ENCODE results near the gene TKT. TPM values are rescaled to one million over a fixed set of nuclear protein-coding genes. Genes with fewer than 3 reads are reported as not detected.

The TKT gene
- total and polyA plus RNA-seq, 2 of the 13 experiments (the other 11 are each of a cell fraction or from before 2014, with no cell fraction given): 150 to 238 TPM

DNA sequence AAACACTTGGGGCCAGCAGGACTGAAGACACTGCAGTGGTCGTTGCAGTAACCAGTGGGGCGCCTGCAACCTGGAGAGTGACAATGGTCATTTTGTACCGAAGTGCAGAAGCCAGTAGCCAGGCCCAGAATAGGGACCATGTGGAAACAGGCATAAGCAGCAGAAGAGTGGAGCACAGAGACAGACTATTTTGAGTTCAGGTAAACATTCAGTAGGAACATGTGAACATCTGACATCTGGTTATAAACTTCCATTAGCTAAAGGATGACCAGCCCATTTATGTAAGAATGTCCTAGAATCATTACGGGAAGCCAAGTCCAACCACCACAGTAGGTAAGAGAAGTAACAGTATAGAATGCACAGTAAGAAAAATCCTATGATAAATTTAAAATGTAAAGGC is 32.4 kb upstream of the TKT start:
- H3K4me1 ChIP-seq (ENCODE audit: insufficient read depth, low read length): no peaks in the 10 kb centered on the region
- in situ Hi-C loops (cut with HindIII; ENCODE audit: extremely low pct_ligation_motif_present, low pct_unique_long_range_greater_than_20kb) (no loop called here), intact Hi-C loops (cut with micrococcal nuclease; ENCODE audit: unreplicated experiment) (no loop called here)
- no peaks in the 10 kb centered on the region for H3K9me3 ChIP-seq (ENCODE audit: low read length)
- no peak overlapping the region for H3K4me2 ChIP-seq (ENCODE audit: low read depth, low read length)
- no peak overlapping the region for H3K27ac ChIP-seq (ENCODE audit: extremely low read length, insufficient read depth, low read length)
- no TSS peak for BruUV-seq (replicated peaks)
- DNase-seq (ENCODE audit: low spot score) (no peak), FAIRE-seq (no peak), ATAC-seq (no peak)
- no peak overlapping the region for H2AFZ ChIP-seq (ENCODE audit: low read length)
- no peaks in the 10 kb centered on the region for H4K20me1 ChIP-seq (ENCODE audit: insufficient read depth, low read length)
- H3K79me2 ChIP-seq (ENCODE audit: insufficient read depth, low read length): no peaks in the 10 kb centered on the region
- no peak overlapping the region for H3K4me3 ChIP-seq (replicated peaks in 1 of 3; ENCODE audit: insufficient read depth in 1 of 3, low read depth in 2 of 3, low read length in 3 of 3)
- ChIA-PET POLR2A (interaction anchor here (0.9 kb wide), 1 partner anchor 18 kb away, joined by 4 read pairs; no protein-coding TSS in a partner anchor), CTCF (ENCODE audit: low intra/inter-chr PET ratio, low total read pairs) (no interaction called here)
- peaks cover 17 to 65% of the 10 kb centered on the region in 2 experiments for H3K36me3 ChIP-seq (replicated peaks in 1 of 2; ENCODE audit: control insufficient read depth in 1 of 2, insufficient read depth in 2 of 2, low read length in 2 of 2)
- H3K9ac ChIP-seq (ENCODE audit: insufficient read depth, low read depth, low read length): no peak overlapping the region
- H3K27me3 ChIP-seq (ENCODE audit: control insufficient read depth in 1 of 2, insufficient read depth in 2 of 2, low read length in 2 of 2): no peaks in the 10 kb centered on the region
- 97% methylated on average over 4 of the region's 4 CpGs for whole genome bisulfite sequencing (ENCODE audit: low lambda C conversion rate)
- TF ChIP-seq ZNF225 (CRISPR knock-in tag; IDR thresholded peaks at IDR 0.05): no peak
- TF ChIP-seq MIER2 (CRISPR knock-in tag; IDR thresholded peaks at IDR 0.05): no peak
- TF ChIP-seq ZNF17 (CRISPR knock-in tag; IDR thresholded peaks at IDR 0.05): no peak
- TF ChIP-seq, protein P1, sequence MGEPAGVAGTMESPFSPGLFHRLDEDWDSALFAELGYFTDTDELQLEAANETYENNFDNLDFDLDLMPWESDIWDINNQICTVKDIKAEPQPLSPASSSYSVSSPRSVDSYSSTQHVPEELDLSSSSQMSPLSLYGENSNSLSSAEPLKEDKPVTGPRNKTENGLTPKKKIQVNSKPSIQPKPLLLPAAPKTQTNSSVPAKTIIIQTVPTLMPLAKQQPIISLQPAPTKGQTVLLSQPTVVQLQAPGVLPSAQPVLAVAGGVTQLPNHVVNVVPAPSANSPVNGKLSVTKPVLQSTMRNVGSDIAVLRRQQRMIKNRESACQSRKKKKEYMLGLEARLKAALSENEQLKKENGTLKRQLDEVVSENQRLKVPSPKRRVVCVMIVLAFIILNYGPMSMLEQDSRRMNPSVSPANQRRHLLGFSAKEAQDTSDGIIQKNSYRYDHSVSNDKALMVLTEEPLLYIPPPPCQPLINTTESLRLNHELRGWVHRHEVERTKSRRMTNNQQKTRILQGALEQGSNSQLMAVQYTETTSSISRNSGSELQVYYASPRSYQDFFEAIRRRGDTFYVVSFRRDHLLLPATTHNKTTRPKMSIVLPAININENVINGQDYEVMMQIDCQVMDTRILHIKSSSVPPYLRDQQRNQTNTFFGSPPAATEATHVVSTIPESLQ (CRISPR knock-in tag; conservative IDR thresholded peaks at IDR 0.05): no peak
- TF ChIP-seq, protein P2, sequence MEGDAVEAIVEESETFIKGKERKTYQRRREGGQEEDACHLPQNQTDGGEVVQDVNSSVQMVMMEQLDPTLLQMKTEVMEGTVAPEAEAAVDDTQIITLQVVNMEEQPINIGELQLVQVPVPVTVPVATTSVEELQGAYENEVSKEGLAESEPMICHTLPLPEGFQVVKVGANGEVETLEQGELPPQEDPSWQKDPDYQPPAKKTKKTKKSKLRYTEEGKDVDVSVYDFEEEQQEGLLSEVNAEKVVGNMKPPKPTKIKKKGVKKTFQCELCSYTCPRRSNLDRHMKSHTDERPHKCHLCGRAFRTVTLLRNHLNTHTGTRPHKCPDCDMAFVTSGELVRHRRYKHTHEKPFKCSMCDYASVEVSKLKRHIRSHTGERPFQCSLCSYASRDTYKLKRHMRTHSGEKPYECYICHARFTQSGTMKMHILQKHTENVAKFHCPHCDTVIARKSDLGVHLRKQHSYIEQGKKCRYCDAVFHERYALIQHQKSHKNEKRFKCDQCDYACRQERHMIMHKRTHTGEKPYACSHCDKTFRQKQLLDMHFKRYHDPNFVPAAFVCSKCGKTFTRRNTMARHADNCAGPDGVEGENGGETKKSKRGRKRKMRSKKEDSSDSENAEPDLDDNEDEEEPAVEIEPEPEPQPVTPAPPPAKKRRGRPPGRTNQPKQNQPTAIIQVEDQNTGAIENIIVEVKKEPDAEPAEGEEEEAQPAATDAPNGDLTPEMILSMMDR (CRISPR knock-in tag; IDR thresholded peaks at IDR 0.05): no peak
- no peak for TF ChIP-seq MED8 (CRISPR knock-in tag; IDR thresholded peaks at IDR 0.05; ENCODE audit: insufficient replicate concordance)
- TF ChIP-seq ASH2L (IDR thresholded peaks at IDR 0.05; ENCODE audit: insufficient read length, low read depth, low read length): no peak
- TF ChIP-seq RAD51 (IDR thresholded peaks at IDR 0.05; ENCODE audit: borderline replicate concordance): no peak
- TF ChIP-seq YEATS2 (CRISPR knock-in tag; IDR thresholded peaks at IDR 0.05; ENCODE audit: borderline replicate concordance): no peak
- TF ChIP-seq EHMT2 (IDR thresholded peaks at IDR 0.05; ENCODE audit: borderline replicate concordance, low read depth, low read length): no peak
- no peak for TF ChIP-seq ZNF501 (CRISPR knock-in tag; IDR thresholded peaks at IDR 0.05)
- TF ChIP-seq NFYC (CRISPR knock-in tag; IDR thresholded peaks at IDR 0.05): no peak
- TF ChIP-seq, protein P3, sequence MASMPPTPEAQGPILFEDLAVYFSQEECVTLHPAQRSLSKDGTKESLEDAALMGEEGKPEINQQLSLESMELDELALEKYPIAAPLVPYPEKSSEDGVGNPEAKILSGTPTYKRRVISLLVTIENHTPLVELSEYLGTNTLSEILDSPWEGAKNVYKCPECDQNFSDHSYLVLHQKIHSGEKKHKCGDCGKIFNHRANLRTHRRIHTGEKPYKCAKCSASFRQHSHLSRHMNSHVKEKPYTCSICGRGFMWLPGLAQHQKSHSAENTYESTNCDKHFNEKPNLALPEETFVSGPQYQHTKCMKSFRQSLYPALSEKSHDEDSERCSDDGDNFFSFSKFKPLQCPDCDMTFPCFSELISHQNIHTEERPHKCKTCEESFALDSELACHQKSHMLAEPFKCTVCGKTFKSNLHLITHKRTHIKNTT (CRISPR knock-in tag; IDR thresholded peaks at IDR 0.05): no peak
- TF ChIP-seq, protein P4, sequence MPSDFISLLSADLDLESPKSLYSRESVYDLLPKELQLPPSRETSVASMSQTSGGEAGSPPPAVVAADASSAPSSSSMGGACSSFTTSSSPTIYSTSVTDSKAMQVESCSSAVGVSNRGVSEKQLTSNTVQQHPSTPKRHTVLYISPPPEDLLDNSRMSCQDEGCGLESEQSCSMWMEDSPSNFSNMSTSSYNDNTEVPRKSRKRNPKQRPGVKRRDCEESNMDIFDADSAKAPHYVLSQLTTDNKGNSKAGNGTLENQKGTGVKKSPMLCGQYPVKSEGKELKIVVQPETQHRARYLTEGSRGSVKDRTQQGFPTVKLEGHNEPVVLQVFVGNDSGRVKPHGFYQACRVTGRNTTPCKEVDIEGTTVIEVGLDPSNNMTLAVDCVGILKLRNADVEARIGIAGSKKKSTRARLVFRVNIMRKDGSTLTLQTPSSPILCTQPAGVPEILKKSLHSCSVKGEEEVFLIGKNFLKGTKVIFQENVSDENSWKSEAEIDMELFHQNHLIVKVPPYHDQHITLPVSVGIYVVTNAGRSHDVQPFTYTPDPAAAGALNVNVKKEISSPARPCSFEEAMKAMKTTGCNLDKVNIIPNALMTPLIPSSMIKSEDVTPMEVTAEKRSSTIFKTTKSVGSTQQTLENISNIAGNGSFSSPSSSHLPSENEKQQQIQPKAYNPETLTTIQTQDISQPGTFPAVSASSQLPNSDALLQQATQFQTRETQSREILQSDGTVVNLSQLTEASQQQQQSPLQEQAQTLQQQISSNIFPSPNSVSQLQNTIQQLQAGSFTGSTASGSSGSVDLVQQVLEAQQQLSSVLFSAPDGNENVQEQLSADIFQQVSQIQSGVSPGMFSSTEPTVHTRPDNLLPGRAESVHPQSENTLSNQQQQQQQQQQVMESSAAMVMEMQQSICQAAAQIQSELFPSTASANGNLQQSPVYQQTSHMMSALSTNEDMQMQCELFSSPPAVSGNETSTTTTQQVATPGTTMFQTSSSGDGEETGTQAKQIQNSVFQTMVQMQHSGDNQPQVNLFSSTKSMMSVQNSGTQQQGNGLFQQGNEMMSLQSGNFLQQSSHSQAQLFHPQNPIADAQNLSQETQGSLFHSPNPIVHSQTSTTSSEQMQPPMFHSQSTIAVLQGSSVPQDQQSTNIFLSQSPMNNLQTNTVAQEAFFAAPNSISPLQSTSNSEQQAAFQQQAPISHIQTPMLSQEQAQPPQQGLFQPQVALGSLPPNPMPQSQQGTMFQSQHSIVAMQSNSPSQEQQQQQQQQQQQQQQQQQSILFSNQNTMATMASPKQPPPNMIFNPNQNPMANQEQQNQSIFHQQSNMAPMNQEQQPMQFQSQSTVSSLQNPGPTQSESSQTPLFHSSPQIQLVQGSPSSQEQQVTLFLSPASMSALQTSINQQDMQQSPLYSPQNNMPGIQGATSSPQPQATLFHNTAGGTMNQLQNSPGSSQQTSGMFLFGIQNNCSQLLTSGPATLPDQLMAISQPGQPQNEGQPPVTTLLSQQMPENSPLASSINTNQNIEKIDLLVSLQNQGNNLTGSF (CRISPR knock-in tag; IDR thresholded peaks at IDR 0.05): no peak
- TF ChIP-seq, protein P5, sequence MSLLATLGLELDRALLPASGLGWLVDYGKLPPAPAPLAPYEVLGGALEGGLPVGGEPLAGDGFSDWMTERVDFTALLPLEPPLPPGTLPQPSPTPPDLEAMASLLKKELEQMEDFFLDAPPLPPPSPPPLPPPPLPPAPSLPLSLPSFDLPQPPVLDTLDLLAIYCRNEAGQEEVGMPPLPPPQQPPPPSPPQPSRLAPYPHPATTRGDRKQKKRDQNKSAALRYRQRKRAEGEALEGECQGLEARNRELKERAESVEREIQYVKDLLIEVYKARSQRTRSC (CRISPR knock-in tag; IDR thresholded peaks at IDR 0.05; ENCODE audit: low read depth): no peak
